Natural killer cell (primary cell): ENCODE measurements around the gene ARL2BP. TPM values are rescaled to one million over a fixed set of nuclear protein-coding genes. Genes with fewer than 3 reads are reported as not detected.

Experiments
- ATAC-seq, 3 donors: fragments of 150-1000 bp in 2 of 3; fragments of 200-7000 bp in 1 of 3; cut with Tn5 transposase; 1 replicate in 1 of 3; 2 replicates in 2 of 3; pipeline ENCODE4 v1.10.0; 2021; ENCODE audit warnings: mild to moderate bottlenecking in 2 of 3, moderate library complexity in 2 of 3
- DNase-seq, 2 donors: peaks; one replicate each; pipeline versions ENCODE4 v3.0.0 to v3.0.0-alpha.2; 2013 to 2021; ENCODE audit warnings: mixed read lengths in 1 of 2
- H3K27ac ChIP-seq: one replicate; pipeline ENCODE4 v1.5.1; 2013; ENCODE audit warnings: mild to moderate bottlenecking, low read length
- H3K27me3 ChIP-seq: one replicate; pipeline ENCODE4 v1.6.1; 2013; ENCODE audit warnings: low read length; ENCODE audit not compliant: control insufficient read depth, insufficient read depth
- H3K36me3 ChIP-seq: one replicate; pipeline ENCODE4 v1.6.1; 2013; ENCODE audit warnings: low read length; ENCODE audit not compliant: control insufficient read depth, insufficient read depth
- H3K4me1 ChIP-seq: one replicate; pipeline ENCODE4 v1.6.1; 2013; ENCODE audit warnings: low read length; ENCODE audit not compliant: control insufficient read depth, insufficient read depth
- H3K4me3 ChIP-seq: one replicate; pipeline ENCODE4 v1.5.1; 2013; ENCODE audit warnings: low read length
- H3K9me3 ChIP-seq: one replicate; pipeline ENCODE4 v1.6.1; 2013; ENCODE audit warnings: low read length; ENCODE audit not compliant: control insufficient read depth, insufficient read depth
- H3K27ac Mint-ChIP-seq, 2 donors: one replicate each; pipeline ENCODE4 v1.8.0; 2022; ENCODE audit warnings: mild to moderate bottlenecking in 2 of 2, mixed read lengths in 2 of 2, moderate library complexity in 1 of 2
- H3K27me3 Mint-ChIP-seq, 2 donors: one replicate each; pipeline ENCODE4 v1.8.0; 2022; ENCODE audit warnings: low read depth in 2 of 2, mixed read lengths in 2 of 2
- H3K36me3 Mint-ChIP-seq: one replicate; pipeline ENCODE4 v1.8.0; 2022; ENCODE audit warnings: mixed read lengths
- H3K4me1 Mint-ChIP-seq, 2 donors: one replicate each; pipeline ENCODE4 v1.8.0; 2022; ENCODE audit warnings: mixed read lengths in 2 of 2
- H3K4me3 Mint-ChIP-seq: one replicate; pipeline ENCODE4 v1.8.0; 2022; ENCODE audit warnings: mild to moderate bottlenecking, moderate library complexity, mixed read lengths
- H3K9me3 Mint-ChIP-seq, 2 donors: one replicate each; pipeline ENCODE4 v1.8.0; 2022; ENCODE audit warnings: mixed read lengths in 2 of 2
- WGBS: methylation state at CpG from one replicate; pipeline ENCODE4 v1.1.7; 2013; ENCODE audit warnings: missing lambda C conversion rate; ENCODE audit not compliant: insufficient coverage; 5-methylcytosine and 5-hydroxymethylcytosine counted together
- intact Hi-C: fragments of 100-400 bp; cut with micrococcal nuclease; formaldehyde crosslinking; loops from one replicate; pipeline ENCODE4 v1.14.2; 2022
- total RNA-seq, 4 donors: library from RNA; stranded (reverse); fragments of 120-200 nt in 1 of 4; gene quantifications; one replicate each; pipeline versions ENCODE4 v1.2.3 to v1.2.4, GENCODE V29; 2013 to 2022
- TF ChIP-seq, protein P1 (sequence below): fragments of 200-600 bp; IDR thresholded peaks from one replicate; pipeline ENCODE4 v1.8.0; 2022; ENCODE audit warnings: antibody characterized with exemption

The ARL2BP gene
- total RNA-seq, 3 donors from 2014 or later (not counting 1 experiment from before 2014, with no cell fraction given), result 36.5 to 44.4 (median 43.7) TPM

GRCh38 chr16:57277586-57277985 is 32.5 kb downstream of the ARL2BP start:
- H3K4me1 ChIP-seq, result peaks cover 14% of the 10 kb centered on the region
- H3K4me3 ChIP-seq, result no peak overlapping the region
- 0% methylated on average over 1 of the region's 1 CpG for WGBS
- H3K36me3 ChIP-seq, result no peaks in the 10 kb centered on the region
- H3K27ac ChIP-seq, result no peak overlapping the region
- DNase-seq (peak in 1 of 2 donors; percentile 75), ATAC-seq (peak; percentile 26 to 67 (median 43))
- peaks cover 6 to 8% of the 10 kb centered on the region in 2 donors for H3K27me3 Mint-ChIP-seq
- no peak overlapping the region for H3K27ac Mint-ChIP-seq
- H3K9me3 ChIP-seq, result no peaks in the 10 kb centered on the region
- peak overlapping the region; percentile 31 for H3K4me3 Mint-ChIP-seq
- no peaks in the 10 kb centered on the region for H3K9me3 Mint-ChIP-seq
- H3K36me3 Mint-ChIP-seq, result no peaks in the 10 kb centered on the region
- peaks cover 13 to 15% of the 10 kb centered on the region in 2 donors for H3K4me1 Mint-ChIP-seq
- TF ChIP-seq, protein P1, sequence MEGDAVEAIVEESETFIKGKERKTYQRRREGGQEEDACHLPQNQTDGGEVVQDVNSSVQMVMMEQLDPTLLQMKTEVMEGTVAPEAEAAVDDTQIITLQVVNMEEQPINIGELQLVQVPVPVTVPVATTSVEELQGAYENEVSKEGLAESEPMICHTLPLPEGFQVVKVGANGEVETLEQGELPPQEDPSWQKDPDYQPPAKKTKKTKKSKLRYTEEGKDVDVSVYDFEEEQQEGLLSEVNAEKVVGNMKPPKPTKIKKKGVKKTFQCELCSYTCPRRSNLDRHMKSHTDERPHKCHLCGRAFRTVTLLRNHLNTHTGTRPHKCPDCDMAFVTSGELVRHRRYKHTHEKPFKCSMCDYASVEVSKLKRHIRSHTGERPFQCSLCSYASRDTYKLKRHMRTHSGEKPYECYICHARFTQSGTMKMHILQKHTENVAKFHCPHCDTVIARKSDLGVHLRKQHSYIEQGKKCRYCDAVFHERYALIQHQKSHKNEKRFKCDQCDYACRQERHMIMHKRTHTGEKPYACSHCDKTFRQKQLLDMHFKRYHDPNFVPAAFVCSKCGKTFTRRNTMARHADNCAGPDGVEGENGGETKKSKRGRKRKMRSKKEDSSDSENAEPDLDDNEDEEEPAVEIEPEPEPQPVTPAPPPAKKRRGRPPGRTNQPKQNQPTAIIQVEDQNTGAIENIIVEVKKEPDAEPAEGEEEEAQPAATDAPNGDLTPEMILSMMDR, result no peak
- no peaks in the 10 kb centered on the region for H3K27me3 ChIP-seq
- intact Hi-C loops, result no loop called here

GRCh38 chr16:57278494-57278893 is 33.4 kb downstream of the ARL2BP start:
- intact Hi-C loops, result no loop called here
- Histone ChIP-seq H3K9me3 (no peaks in the 10 kb centered on the region), H3K27me3 (peaks cover under 1% of the 10 kb centered on the region), H3K36me3 (no peaks in the 10 kb centered on the region), H3K4me1 (peaks cover 14% of the 10 kb centered on the region), H3K27ac (no peak overlapping the region), H3K4me3 (no peak overlapping the region)
- Mint-ChIP-seq H3K4me3 (no peak overlapping the region), H3K9me3 (no peaks in the 10 kb centered on the region), H3K4me1 (peaks cover 13 to 19% of the 10 kb centered on the region in 2 donors), H3K36me3 (no peaks in the 10 kb centered on the region), H3K27ac (no peak overlapping the region), H3K27me3 (peaks cover 15 to 16% of the 10 kb centered on the region in 2 donors)
- TF ChIP-seq, protein P1, result no peak
- DNase-seq, result no peak
- no peak for ATAC-seq
- WGBS, result 94% methylated on average over 4 of the region's 4 CpGs

DNA sequence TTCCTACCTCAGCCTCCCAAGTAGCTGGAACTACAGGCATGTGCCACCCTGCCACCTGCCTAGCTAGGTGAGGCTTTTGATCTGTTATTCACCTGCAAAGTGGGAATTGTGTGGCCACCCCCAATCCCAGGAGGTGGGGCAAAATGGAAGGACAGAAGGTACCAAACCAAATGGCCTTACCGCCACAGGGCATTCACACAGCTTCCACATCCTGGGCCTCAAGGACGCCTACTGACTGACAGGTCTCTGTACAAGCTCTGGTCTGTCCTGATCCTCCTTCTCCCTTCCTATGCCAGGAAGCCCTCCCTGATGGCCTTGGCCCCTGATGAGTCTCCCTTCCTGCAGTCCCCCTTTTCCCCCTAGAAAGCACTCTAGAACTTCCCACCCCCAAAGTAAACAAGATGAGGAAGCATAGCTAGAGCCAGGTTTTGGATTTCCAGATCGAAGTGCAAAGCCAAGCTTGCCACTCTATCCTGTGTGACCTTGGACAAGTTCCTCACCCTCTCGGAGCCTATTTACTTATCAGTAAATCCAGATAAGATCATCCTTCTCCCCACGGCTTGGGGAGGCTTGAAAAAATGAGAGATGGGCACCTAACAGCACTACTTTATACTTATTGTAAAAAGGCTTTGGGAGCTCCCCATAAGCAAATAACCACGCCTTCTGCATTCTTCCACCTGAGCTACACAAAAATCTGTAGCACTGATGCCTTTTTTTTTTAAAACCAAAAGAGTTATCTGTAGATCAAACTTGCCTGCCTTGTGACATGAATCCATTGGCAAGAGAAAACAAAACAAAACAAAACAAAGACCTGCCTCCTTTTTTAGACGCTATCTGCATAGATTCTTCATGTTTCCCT is 35.0 kb downstream of the ARL2BP start:
- 75% methylated on average over 7 of the region's 7 CpGs for WGBS
- DNase-seq (peak in 1 of 2 donors; percentile 24), ATAC-seq (no peak)
- H3K9me3 Mint-ChIP-seq, result no peaks in the 10 kb centered on the region
- Histone ChIP-seq H3K4me1 (peaks cover 24% of the 10 kb centered on the region), H3K4me3 (no peak overlapping the region), H3K27ac (no peak overlapping the region), H3K9me3 (no peaks in the 10 kb centered on the region), H3K27me3 (peaks cover 11% of the 10 kb centered on the region), H3K36me3 (no peaks in the 10 kb centered on the region)
- no peak overlapping the region for H3K4me3 Mint-ChIP-seq
- no peak overlapping the region for H3K27ac Mint-ChIP-seq
- peaks cover 24 to 25% of the 10 kb centered on the region in 2 donors for H3K27me3 Mint-ChIP-seq
- TF ChIP-seq, protein P1, result no peak
- H3K4me1 Mint-ChIP-seq, result peaks cover 17 to 28% of the 10 kb centered on the region in 2 donors
- H3K36me3 Mint-ChIP-seq, result no peaks in the 10 kb centered on the region
- intact Hi-C loops, result no loop called here
